Activated CD4-positive, alpha-beta T cell treated with anti-CD3 and anti-CD28 coated beads, Interleukin-2, amount 50 U/mL, for 24 hours (primary cell): ENCODE measurements around the gene CORO2A.

ENCODE experiments used
- DNase-seq, 2 donors: peaks; one replicate each; pipeline ENCODE4 v3.0.0-alpha.2; 2020; ENCODE audit warnings: low read depth in 1 of 2, low spot score in 1 of 2

Gene CORO2A

DNA sequence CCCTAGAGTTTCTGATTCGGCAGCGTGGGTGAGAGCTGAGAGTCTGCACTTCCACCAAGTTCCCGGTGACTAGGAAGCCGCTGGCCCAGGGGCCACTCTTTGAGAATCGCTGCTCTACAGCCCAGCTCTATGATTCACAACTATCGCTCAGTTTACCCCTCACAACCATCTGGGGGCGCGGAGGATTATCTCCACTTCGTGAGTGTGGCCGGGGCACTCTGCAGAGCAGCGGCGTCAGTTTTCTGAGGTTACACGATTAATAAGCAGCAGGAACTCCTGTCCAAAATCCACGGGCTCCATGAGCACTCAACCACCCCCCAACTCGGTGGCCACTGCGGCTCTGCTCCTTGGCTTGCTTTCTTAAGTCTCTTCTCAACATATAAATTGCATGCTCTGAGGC lies 19.3 kb downstream of the CORO2A start:
- DNase-seq: no peak

DNA sequence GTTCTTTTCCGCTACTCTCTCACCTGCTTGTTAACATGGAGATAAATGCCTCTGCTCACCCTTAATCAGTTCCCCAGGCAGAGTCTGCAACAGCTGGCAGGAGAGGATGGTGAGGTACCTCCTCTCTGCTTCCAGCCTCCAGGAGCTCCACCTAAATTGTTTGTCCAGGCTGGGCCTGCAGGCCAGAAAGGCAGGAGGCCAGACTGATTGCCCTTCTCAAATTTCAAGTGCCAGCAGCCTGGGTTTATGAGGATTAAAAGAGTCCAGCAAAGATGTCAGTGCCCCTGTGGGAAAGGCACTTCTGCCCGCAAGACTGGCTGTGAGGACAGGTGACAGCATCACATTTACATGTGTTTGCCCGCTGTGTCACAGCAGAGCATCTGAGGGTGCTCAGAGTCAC lies 19.8 kb downstream of the CORO2A start:
- no peak for DNase-seq

DNA sequence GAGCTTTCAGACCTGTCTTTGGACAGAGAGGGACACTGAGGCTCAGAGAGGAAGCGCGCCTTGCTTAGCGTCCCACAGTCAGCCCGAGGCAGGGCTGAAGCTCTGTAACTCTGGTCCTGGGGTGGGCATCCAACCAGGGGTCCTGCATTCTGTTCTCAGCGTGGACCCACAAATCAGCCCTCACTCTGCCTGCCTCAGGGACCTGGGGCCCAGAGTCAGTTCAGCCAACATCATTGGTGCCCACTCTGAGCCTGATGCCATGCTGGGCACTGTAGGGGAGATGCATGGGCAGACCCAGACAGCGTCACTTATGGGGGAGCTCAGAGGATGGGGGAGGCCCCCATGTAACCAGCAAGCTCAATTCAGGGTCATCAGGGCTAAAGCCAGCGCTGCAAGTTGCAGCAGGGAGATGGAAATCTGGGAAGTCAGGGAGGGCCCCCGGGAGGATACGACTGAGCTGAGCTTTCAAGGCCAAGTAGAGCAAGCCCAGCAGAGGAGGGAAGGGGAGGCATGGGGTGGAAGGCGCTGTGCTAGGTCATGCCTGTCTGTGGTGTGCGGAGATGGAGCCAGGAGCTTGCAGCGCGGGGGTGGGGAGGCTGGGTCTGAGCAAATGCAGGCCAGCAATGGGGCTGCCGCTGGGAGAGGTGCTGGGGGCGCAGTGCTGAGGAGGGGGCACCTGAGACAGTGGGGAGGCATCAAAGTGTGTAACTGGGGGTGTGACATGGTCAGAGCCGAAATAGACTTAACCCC lies 21.1 kb downstream of the CORO2A start:
- no peak for DNase-seq

DNA sequence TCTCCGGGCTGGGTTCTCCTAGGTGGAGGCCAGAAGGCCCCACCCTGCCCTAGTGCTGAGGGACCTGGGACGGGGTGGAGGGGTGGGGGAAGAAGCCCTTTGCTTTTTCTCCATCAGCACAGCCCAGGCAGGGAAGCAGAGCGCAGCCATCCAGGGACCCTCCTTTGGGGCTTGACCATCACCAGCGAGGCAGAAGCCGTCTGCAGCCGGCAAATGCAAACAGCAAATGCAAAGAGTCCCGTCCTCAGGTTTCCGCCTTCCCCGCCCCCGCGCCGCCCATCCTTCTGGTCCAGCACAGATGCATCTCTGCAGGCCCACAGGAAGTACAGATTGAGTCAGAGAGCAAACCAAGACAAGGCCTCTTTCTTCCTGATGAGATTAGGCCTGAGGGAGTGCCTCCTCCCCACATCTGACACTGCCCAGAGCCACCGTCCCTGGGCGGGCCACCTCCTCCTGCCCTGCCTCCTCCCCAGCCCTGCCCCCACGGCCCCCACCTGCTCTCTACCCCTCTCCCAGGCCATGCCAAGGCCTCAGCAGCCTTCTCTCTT lies 23.4 kb downstream of the CORO2A start:
- peak in 1 of 2 donors; percentile 2 for DNase-seq

DNA sequence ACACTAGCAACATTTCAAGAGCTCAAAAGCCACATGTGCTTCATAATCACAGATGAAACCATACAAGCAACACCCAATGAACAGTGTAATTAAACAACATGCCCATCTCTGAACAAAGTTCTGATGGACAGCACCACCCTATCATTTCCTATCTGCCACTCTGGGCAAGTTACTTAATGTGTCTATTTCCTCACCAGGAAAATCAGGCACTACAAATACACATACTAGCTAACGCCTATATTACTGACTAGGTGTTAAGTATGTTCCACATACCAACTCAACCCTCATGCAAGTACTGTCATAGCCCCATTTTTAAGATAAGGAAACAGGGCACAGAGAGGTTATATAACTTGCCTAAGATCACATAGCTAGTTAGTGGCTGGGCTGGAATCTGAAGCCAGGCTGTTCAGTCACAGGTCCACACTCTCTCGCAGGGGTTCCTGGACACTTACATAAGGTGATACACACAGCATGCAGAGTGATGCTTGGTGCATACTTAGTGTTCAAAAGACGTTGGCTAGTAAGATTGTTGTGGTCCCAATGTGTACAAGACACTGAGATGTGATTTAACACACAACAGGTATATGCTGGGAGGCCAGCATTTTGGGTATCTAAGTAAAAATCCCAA lies 24.2 kb downstream of the CORO2A start:
- no peak for DNase-seq

DNA sequence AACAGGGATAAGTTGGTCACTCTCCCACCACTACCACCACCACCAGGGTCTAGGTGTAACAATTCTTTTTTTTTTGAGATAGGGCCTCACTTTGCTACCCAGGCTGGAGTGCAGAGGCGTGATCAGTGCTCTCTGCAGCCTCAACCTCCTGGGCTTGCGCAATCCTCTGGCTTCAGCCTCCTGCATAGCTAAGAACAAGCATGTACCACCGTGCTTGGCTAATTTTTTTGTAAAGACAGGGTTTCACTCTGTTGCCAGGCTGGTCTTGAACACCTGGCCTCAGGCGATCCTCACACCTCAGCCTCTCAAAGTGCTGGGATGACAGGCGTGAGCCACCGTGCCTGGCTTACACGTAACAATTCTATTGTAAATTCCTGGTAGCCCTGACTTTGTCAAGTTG lies 27.5 kb downstream of the CORO2A start:
- no peak for DNase-seq

DNA sequence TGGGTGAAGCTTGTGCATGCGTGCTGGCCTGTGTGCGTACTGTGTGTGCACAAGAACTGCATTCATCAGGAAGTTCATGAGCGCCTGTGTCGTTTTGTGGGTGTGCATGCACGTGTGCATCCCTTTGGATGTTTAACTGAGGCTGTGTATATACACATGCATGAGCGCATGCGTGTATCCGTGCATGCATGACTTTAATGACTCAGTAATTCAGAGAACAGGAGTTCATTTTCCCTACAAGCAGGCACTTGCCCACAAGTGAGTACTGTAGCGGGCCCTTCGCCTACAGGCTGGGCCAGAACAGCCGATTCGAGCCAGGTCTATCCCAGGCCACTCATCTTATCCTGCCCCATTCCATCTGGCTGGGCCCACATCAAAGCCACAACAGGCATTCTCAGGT lies 29.8 kb downstream of the CORO2A start:
- no peak for DNase-seq

DNA sequence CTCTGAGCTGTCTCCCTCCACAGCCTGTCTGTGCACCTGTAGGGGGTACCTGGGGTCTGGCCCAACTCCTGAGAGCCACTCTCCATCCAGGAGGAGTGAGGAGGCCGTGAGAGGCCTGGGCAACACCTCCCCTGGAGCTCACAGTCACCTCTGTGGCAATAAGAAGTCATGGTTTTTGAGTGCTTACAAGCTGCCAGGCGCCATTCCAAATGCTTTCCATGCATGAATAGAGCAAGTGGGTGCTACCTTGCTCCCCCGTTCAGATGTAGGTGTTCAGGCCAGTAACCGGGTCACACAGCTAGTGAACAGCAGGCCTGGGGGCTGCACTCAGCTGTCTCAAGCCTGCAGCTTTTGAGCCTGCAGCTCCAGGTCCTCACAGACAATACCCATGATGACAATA lies 30.6 kb downstream of the CORO2A start:
- DNase-seq: no peak

DNA sequence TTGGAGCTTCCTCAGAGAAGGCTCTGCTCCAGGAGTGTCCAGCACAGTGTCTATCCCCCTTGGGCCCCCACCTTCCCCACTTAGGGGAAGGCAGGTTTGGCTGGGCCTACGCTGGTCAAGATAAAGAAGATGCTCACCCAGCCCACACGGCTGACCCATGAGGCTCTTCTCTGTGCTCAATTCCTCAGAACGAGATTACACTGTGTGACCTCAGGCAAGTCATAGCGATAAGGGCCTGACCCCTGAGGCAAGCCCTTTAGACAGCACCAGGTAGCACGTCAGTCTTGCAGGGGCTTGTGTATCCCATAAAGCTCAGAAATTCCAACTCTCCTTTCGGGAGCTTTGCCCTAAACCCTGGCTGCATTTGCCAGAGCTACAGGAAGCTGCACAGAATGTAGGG lies 32.6 kb downstream of the CORO2A start:
- no peak for DNase-seq

DNA sequence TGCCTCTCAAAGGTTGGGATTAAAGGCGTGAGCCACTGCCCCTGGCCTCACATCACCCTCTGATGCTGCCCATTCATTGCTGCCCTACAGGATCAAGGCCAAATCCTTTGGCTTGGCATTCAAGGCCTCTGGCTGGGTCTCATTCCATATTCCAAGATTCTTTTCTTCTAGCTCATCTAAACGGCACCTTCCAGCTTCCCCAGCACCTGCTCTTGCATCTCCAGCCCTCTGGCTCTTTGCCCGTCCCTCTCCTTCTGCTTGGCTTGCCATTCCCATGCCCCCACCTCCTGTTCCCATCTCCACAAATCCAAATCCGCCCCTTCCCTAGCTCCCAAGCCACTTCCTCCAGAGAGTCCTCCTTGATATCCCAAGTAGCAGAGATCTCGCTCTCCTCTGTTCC lies 33.1 kb downstream of the CORO2A start:
- DNase-seq: no peak

DNA sequence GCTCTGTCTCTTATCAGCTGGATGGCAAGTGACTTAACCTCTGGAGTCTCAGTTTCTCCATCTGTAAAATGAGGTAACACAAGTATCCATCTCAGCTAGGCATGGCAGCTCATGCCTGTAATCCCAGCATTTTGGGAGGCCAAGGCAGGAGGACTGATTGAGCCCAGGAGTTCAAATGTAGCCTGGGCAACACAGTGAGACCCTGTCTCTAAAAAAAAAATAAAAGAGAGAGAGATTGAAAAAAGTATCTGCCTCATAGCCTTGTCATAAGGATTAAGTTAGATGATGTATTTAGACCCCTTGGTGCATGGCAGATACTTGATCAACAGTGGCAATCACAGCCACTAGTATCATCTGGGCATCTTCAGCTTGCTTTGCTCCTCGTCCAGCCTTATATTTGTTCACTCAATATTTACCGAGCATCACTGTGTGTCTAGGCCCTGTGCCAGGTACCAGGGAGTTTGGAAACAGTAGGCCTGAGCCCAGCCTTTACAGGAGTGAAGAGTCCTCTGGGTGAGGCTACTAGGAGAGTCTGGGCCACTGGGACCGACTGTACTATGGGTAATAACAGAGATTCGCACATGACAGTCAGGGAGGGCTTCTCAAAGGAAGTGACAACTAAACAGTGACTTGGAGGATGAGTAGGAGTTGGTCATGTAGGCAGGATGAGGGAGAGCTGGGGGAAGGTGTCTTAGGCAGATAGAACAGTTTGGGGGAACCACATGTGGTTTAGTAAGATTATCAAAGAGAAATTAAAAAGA lies 34.2 kb downstream of the CORO2A start:
- DNase-seq: no peak

DNA sequence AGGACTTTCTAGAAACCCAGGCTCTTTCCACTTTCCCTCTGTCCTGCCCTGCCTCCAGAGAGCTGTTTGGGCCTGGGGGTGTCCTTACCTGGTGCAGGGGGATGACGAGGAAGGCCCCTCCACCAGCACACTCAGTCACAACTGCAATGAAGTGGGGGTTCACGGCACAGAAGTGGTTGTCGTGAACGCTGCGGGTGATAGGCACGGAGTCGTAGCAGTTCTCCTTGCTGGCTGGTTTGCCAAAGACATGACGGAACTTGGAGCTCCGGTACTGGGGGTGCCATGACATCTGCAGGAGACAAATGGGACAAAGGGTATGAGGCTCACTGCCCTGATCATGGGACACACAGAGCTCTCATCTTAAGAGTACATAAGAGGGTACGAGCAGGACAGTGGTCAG lies 35.1 kb downstream of the CORO2A start:
- no peak for DNase-seq

DNA sequence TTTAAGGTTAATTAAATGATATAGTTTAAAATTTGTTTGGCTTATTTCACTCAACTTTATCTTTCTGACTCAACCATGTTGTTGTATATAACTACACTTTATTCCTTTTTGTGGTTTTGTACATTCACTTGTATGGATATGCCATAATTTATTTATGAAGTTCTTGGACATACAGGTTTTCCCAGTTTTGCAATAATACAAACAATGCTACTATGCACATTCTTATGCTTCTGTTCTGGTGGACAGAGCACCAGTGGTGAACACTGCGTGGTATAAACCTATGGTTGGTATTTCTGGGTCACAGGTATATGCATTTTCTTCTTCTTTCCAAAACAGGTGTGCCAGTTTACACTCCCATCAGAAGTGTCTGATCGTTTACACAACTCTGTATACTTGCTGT lies 37.8 kb downstream of the CORO2A start:
- no peak for DNase-seq

DNA sequence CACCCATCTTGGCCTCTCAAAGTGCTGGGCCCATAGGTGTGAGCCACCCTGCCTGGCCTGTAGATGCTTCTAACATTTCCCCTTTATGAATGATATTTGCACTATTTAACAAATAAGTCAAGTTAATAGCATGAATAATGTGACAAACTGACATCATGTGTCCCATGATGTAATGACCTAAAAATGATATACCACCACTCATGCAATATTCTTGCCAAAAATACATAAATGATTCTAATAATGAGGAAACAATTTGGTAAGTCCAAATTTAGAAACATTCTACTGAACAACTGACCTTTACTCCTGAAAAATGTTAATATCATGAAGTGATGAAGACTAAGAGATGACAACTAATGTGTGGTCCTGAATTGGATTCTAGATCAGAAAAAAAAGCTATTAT lies 39.9 kb downstream of the CORO2A start:
- no peak for DNase-seq

DNA sequence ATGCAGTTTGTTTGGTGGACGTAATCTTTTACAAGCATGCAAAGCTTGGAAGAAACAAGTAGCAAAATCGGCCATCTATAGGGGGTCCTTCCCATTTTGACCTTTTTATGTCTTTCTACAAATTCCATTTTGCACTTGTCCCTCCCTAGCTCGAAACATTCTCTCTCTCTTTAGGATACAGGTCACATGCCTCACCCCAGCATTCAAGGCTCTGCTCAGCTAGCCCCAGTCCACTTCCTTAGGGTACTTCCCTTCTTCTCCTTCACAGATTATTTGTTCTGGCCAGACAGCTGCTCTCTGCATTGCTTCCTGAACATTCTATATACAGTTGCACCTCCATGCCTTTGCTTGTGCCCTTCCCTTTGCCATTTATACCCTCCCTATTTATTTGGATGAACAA lies 41.7 kb downstream of the CORO2A start:
- DNase-seq: no peak

DNA sequence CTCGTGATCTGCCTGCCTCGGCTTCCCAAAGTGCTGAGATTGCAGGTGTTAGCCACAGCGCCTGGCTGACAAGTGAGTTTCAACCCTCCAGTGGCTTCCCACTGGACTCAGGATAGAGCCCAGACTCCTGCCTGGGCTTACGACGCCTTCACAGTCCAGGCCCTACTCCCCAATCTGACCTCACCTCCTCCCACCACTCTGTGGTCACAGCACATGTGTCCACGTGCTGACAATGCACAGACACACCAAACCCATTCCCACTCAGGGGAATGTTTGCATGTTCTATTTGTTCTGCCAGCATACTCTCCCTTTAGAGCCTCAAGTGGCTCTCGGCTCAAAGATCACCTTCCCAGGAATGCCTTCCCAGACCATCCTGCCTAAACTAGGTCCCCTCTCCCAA lies 42.3 kb downstream of the CORO2A start:
- no peak for DNase-seq

DNA sequence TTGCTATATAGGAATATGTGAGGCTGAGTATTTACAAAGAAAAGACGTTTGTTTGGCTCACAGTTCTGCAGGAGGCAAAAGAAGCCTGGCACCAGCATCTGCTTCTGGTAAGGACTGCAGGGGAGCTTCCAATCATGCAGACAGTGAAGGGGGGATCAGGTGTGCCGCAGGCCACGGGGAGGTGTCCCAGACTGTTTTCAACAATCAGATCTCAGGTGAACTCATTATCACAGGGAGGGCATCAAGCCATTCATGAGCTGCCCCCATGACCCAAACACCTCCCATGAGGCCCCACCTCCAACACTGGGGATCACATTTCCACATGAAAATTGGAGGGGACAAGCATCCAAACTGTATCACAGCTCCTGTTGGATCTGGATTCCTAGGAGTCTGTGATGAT lies 43.0 kb downstream of the CORO2A start:
- no peak for DNase-seq

DNA sequence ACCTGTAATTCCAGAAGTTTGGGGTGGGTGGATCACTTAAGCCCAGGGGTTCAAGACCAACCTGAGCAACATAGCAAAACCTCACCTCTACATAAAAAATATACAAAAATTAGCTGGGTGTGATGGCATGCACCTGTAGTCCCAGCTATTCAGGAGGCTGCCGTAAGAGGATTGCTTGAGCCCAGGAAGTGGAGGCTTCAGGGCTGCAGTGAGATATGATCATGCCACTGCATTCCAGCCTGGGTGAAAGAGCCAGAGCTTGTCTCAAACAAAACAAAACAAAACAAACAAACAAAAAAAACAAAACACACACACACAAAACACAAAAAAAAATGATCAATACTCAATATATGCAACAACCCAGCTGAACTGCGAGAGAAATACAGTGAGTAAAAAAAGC lies 44.0 kb downstream of the CORO2A start:
- DNase-seq: no peak

DNA sequence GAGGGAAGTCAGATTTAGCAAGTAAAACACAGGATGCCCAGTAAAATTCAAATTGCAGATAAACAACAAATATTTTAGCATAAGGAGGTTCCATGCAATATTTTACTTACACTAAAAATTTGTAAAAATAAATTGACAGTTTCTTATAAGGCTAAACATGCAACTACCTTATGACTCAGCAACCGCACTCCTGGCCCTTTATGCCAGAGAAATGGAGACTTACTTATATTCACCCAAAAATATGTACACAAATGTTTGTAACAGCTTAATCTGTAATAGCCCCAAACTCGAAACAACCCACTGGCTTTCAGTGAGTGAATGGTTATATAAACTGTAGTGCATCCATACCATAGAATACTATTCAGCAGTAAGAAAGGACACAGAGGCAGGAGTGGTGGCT lies 44.9 kb downstream of the CORO2A start:
- DNase-seq: no peak

DNA sequence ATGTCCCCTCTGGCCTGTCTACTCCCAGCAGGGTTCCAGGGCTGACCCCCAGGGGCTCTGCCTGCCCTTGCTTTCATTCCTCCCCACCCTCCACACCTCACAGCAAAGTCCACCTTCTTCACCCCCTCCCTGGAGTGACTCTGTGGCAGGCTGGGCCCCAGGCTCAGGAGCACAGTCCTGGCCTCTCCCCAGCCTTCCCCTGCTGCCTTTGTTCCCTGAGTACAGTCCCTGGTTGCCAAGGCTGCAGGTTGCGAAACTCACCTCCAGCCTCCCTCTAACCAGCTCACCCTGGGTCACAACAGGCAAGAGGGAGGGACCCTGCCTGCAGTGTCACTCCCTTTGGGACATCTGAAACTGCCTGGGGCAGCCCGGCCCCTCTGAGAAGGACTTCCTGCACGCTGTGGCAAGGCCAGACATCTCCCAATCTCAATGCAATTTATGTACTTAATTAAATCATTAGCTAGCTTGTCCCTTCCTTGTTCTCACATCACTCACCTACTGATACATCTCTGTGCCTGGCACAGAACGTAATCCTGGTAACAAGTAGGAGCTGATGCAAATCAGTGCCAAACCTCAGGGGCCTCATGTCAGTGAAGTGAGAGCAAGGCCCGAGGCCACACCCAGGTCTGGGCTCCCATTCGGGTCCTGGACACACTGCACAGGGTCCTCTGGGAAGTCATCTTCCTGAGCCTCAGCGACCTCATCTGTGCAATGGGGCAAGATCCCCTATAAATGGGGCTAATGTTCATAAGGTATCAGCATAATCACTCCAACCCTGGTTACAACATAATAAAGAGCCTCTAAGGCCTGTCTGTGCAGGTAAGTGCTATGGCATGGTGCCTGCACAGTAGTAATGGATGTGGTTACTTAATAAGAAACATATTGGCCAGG lies 46.1 kb downstream of the CORO2A start:
- DNase-seq: no peak

DNA sequence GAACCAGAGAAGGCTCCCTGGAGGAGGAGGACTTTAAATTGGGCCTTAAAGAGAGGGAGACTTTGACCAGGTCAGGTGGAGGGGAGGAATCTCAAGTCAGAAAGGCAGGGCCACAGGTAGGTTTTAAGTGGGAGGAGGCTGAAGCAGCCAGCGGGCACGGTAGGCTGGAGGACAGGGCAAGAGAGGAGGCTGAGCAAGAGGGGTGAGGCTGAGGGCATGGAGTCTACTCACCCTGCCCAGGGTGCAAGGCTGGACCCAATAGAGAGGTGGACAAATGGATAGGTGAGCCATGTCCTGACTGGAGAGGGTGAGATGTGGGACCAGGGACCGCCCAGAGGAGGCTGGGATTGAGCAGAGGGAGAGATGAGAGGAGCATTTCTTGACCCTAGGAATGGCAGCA lies 47.8 kb downstream of the CORO2A start:
- DNase-seq: no peak
